Measurements from ENCODE around the gene ZNF76. TPM values are rescaled to one million over a fixed set of nuclear protein-coding genes. Genes with fewer than 3 reads are reported as not detected.

The ZNF76 gene
- total and polyA plus RNA-seq, 2 of the 13 experiments (the other 11 are each of a cell fraction or from before 2014, with no cell fraction given): 13.2 to 26.4 TPM

DNA sequence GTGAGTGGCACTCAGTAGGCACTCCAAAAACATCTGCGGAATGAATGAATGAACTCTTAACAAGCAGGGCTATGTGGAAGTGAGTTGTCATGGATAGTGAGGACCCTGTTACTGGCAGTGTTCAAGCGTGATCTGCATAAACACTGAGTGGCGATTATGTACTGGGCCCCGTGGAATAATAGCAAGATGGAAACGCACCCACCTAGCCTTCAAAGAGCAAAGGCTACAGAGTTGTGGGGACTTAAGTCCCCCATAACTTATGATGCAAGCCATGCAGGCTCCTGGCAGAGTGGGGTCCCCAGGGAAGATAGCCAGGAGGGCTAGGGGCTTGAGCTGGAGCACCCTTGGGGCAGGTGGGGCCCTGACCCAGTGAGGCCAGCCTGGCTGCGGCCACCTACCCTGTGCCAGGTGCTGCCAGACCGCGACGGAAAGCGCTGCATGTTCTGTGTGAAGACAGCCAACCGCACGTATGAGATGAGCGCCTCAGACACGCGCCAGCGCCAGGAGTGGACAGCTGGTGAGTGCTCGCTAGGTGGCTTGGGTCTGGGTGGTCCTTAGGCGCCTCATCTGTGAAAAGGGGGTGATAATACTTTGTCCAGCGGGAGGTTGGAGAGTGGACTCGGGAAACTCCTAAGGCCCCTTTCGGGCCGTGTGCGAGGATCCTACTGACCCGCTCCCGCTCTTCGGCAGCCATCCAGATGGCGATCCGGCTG, 58.1 kb downstream of the ZNF76 start (continued):
- TF ChIP-seq ATF7 (IDR thresholded peaks at IDR 0.05): no peak
- TF ChIP-seq ATF7 (CRISPR knock-in tag; IDR thresholded peaks at IDR 0.05): no peak
- TF ChIP-seq CHCHD3 (CRISPR knock-in tag; IDR thresholded peaks at IDR 0.05): peak; percentile 48; the same call in 1 of the 2 replicates
- TF ChIP-seq ZNF136 (CRISPR knock-in tag; IDR thresholded peaks at IDR 0.05; ENCODE audit: low read depth): no peak
- TF ChIP-seq, protein P1, sequence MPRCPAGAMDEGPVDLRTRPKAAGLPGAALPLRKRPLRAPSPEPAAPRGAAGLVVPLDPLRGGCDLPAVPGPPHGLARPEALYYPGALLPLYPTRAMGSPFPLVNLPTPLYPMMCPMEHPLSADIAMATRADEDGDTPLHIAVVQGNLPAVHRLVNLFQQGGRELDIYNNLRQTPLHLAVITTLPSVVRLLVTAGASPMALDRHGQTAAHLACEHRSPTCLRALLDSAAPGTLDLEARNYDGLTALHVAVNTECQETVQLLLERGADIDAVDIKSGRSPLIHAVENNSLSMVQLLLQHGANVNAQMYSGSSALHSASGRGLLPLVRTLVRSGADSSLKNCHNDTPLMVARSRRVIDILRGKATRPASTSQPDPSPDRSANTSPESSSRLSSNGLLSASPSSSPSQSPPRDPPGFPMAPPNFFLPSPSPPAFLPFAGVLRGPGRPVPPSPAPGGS (CRISPR knock-in tag; IDR thresholded peaks at IDR 0.05): no peak
- TF ChIP-seq CEBPG (CRISPR knock-in tag; IDR thresholded peaks at IDR 0.05): no peak
- TF ChIP-seq ZNF251 (CRISPR knock-in tag; IDR thresholded peaks at IDR 0.05): peak; percentile 52; the same call in 1 of the 2 replicates
- TF ChIP-seq MEIS1 (CRISPR knock-in tag; IDR thresholded peaks at IDR 0.05; ENCODE audit: borderline replicate concordance): peak; percentile 41; the same call in 1 of the 2 replicates
- TF ChIP-seq, protein P2, sequence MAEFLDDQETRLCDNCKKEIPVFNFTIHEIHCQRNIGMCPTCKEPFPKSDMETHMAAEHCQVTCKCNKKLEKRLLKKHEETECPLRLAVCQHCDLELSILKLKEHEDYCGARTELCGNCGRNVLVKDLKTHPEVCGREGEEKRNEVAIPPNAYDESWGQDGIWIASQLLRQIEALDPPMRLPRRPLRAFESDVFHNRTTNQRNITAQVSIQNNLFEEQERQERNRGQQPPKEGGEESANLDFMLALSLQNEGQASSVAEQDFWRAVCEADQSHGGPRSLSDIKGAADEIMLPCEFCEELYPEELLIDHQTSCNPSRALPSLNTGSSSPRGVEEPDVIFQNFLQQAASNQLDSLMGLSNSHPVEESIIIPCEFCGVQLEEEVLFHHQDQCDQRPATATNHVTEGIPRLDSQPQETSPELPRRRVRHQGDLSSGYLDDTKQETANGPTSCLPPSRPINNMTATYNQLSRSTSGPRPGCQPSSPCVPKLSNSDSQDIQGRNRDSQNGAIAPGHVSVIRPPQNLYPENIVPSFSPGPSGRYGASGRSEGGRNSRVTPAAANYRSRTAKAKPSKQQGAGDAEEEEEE (CRISPR knock-in tag; IDR thresholded peaks at IDR 0.05; ENCODE audit: borderline replicate concordance): no peak
- TF ChIP-seq POLR2AphosphoS2 (IDR thresholded peaks at IDR 0.05; ENCODE audit: low read depth, low read length): no peak
- no peak for TF ChIP-seq PRPF4 (IDR thresholded peaks at IDR 0.05; ENCODE audit: low read depth, low read length, poor library complexity, severe bottlenecking)
- no peak for TF ChIP-seq IRX3 (CRISPR knock-in tag; IDR thresholded peaks at IDR 0.05; ENCODE audit: borderline replicate concordance, low read depth)
- TF ChIP-seq, protein P3, sequence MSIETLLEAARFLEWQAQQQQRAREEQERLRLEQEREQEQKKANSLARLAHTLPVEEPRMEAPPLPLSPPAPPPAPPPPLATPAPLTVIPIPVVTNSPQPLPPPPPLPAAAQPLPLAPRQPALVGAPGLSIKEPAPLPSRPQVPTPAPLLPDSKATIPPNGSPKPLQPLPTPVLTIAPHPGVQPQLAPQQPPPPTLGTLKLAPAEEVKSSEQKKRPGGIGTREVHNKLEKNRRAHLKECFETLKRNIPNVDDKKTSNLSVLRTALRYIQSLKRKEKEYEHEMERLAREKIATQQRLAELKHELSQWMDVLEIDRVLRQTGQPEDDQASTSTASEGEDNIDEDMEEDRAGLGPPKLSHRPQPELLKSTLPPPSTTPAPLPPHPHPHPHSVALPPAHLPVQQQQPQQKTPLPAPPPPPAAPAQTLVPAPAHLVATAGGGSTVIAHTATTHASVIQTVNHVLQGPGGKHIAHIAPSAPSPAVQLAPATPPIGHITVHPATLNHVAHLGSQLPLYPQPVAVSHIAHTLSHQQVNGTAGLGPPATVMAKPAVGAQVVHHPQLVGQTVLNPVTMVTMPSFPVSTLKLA (IDR thresholded peaks at IDR 0.05): no peak
- TF ChIP-seq, protein P4, sequence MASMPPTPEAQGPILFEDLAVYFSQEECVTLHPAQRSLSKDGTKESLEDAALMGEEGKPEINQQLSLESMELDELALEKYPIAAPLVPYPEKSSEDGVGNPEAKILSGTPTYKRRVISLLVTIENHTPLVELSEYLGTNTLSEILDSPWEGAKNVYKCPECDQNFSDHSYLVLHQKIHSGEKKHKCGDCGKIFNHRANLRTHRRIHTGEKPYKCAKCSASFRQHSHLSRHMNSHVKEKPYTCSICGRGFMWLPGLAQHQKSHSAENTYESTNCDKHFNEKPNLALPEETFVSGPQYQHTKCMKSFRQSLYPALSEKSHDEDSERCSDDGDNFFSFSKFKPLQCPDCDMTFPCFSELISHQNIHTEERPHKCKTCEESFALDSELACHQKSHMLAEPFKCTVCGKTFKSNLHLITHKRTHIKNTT (CRISPR knock-in tag; IDR thresholded peaks at IDR 0.05): no peak
- TF ChIP-seq NFE2 (CRISPR knock-in tag; IDR thresholded peaks at IDR 0.05): no peak
- TF ChIP-seq, protein P5, sequence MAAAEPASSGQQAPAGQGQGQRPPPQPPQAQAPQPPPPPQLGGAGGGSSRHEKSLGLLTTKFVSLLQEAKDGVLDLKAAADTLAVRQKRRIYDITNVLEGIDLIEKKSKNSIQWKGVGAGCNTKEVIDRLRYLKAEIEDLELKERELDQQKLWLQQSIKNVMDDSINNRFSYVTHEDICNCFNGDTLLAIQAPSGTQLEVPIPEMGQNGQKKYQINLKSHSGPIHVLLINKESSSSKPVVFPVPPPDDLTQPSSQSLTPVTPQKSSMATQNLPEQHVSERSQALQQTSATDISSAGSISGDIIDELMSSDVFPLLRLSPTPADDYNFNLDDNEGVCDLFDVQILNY (CRISPR knock-in tag; conservative IDR thresholded peaks at IDR 0.05): no peak
- no peak for TF ChIP-seq JARID2 (CRISPR knock-in tag; IDR thresholded peaks at IDR 0.05; ENCODE audit: insufficient replicate concordance)
- TF ChIP-seq FLYWCH1 (CRISPR knock-in tag; IDR thresholded peaks at IDR 0.05): no peak; the same call in 1 of the 2 replicates
- TF ChIP-seq, protein P6, sequence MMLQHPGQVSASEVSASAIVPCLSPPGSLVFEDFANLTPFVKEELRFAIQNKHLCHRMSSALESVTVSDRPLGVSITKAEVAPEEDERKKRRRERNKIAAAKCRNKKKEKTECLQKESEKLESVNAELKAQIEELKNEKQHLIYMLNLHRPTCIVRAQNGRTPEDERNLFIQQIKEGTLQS (CRISPR knock-in tag; IDR thresholded peaks at IDR 0.05): 0 out of 2 replicates have a peak, but pooled peaks have one; percentile 6
- no peak for TF ChIP-seq ZSCAN29 (CRISPR knock-in tag; conservative IDR thresholded peaks at IDR 0.05)
- TF ChIP-seq ZNF766 (CRISPR knock-in tag; IDR thresholded peaks at IDR 0.05; ENCODE audit: borderline replicate concordance): no peak
- TF ChIP-seq, protein P7, sequence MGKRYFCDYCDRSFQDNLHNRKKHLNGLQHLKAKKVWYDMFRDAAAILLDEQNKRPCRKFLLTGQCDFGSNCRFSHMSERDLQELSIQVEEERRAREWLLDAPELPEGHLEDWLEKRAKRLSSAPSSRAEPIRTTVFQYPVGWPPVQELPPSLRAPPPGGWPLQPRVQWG (CRISPR knock-in tag; IDR thresholded peaks at IDR 0.05; ENCODE audit: borderline replicate concordance, low read depth): no peak
- no peak for TF ChIP-seq ZNF570 (CRISPR knock-in tag; IDR thresholded peaks at IDR 0.05; ENCODE audit: borderline replicate concordance)
